Muscle of arm (tissue), 12 donors: ENCODE results near the gene C1QTNF1. TPM values are rescaled to one million over a fixed set of nuclear protein-coding genes. Genes with fewer than 3 reads are reported as not detected.

Experiments
- DNase-seq: peaks from one replicate; pipeline ENCODE4 v3.0.0-alpha.2; 2013
- polyA plus RNA-seq, 12 donors: library from polyadenylated mRNA; unstranded; fragments of 120-200 nt; gene quantifications; one replicate each; pipeline ENCODE4 v1.2.1, GENCODE V29; 2013; ENCODE audit not compliant: insufficient read length in 12 of 12

Gene C1QTNF1
- polyA plus RNA-seq, 12 donors = 2.9 to 16.4 (median 5.3) TPM; not detected in 2

DNA sequence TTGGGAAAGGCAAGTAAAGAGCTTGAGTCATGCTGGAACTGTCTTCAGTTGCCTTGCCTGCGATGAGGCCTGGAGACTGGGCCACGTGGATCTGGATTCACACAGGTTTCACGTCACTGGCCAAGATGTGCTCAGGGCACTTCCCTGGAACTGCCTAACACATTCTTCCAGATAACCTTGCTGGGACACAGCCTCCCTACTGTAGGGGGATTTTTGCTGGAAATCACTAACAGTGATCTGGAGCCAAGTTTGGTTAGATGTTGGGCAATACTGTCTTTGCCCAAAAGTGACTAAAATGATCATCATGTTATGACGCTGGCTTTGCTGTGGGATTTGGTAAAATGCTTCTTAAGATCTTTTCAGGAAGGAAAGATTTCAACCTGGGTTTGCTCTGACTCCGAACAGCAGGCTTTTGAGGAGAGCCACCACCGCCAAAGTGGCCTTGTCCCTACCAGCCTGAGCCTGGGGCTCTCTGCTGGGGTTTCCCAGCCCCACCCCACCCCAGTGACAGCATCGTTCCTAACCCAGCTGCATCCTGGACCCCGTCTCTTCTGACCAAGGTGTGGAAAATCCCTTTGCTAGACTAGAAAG, 14.7 kb downstream of the C1QTNF1 start:
- DNase-seq = no peak

DNA sequence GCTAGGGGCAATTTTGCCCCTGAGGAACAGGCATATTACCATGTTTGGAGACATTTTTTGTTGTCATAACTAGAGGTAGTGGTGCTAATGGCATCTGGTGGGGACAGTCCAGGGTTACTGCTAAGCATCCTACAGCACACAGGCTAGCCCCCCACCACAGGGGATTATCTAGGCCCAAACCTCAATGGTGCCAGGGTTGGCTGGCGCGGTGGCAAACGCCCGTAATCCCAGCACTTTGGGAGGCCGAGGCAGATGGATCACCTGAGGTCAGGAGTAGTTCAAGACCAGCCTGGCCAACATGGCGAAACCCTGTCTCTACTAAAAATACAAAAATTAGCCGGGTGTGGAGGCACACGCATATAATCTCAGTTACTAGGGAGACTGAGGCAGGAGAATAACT, 15.2 kb downstream of the C1QTNF1 start:
- no peak for DNase-seq

DNA sequence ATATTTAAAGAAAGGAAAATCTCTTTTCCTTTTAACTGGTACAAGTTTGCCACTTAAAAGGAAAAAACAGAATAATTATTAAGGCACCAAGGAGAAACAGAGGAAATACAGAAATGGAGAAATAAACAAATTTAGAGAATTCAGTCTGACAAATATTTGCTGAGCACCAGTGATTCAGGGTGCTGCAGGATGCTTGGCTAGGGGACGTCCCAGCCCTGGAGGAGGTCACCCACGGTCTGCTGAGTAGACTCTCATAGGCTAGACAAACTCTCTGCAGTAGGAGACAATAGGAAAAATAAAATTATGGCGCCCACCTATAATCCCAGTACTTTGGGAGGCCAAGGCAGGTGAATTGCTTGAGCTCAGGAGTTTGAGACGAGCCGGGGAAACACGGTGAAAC, 15.9 kb downstream of the C1QTNF1 start:
- no peak for DNase-seq

DNA sequence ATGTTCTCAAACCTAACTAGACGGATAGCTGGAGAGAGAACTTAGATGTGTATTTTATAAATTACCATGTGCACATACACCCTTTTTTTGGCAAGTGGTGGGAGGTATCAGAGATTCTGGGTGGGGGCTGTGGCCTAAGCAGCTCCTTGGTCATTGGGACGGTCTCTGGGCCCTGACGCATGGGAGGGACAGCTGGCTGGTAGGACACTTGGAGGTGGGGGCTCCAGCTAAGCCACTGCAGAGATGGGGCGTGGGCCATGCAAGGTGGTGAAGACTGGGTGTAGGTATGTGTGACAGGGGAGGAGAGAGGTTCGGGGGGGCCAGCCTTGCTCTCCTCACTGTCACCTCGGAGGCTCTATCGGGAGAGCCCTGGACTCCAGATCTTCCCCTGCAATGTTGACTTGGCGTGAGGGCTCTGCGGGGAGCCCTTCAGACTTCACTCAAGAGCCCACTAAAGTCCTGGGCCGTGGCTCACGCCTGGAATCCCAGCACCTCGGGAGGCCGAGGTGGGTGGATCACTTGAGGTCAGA, 17.1 kb downstream of the C1QTNF1 start:
- DNase-seq = no peak

DNA sequence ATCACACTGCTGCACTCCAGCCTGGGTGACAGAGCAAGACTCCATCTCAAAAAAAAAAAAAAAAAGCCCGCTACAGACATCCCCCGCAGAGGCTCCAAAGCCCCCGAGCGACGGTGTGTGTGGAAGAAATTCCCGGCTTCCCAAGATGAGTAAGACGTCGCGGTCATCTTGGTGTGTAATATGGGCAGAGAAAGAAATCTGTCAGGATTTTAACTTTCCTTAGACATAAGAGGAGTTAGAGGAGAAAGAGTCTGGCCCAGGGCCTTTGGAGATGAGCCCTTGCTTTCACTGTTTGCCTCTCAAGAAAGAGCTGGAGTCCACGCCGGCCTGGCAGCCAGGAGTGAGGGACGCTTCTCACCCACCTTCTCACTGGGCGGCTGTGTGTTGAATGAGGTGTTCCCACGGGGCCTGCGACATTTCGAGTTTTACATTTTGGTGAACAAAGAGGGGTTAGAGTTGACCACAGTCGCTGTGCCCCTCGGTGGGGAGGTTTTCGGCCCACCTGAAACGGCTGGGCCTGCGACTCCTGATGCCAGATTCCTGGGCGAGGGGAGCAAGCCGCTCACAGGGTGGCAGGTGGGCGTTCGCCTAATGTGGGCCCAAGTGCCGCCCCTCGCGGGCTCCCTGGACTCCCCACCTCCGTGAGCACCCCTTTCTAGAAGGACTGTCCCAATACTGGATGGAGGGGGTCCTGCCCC, 17.9 kb downstream of the C1QTNF1 start:
- DNase-seq = no peak

DNA sequence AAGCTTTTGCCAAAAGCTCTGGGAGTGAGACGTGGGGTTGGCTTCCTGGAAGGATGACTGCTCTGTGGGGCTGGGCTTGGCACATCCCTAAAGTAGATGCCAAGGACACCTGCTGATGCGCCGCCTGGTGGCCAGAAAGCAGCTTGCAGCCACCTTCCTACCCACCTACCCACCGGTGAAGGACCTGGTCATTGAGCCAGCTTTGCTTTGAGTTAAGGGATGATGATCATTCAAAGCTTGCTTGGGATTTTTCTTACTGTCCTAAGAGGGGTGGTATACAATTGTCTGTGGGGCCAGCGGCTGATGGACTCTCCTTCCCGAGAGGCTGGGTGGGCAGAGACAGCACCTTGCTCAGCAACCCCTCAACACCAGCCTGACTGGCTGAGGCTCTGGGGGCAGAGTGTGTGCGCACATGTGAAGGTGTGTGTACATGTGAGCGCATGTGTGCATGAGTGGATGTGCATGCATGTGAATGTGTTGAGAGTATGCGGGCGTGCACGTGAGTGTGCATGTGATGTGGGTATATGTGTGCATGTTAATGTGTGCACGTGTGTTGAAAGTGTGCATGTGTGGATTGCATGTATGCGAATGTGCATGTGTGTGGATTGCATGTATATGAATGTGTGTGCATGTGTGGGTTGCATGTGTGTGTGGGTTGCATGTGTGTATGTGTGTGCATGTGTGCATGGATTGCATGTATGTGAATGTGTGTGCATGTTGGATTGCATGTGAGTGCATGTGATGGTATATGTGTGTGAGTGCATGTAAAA, 18.6 kb downstream of the C1QTNF1 start:
- no peak for DNase-seq

DNA sequence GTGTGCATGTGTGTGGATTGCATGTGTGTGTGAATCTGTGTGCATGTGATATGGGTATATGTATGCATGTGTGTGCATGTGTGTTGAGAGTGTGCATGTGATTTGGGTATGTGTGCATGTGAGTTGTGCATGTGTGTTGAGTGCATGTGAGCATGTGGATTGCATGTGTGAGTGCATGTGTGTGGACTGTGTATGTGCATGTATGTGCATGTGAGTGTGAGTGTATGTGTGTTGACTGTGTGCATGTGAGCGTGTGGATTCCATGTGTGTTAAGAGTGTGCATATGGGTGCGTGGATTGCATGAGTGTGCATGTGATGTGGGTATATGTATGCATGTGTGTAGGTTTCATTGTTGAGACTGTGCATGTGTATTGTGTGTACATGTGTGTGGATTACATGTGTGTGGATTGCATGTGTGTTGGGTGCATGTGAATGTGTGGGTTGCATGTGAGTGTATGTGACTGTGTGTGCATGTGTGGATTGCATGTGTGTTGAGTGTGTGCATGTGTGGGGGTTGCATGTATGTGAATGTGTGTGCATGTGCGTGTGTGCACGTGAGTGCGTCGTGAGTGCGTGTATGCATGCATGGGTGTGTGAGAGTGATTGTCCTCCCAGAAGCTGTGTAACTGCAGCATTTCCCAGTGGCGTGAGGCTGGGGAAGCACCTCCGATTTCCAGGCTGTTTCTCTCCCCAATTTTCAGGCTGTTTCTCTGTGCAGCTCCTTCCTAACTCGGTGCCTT, 19.4 kb downstream of the C1QTNF1 start:
- no peak for DNase-seq

DNA sequence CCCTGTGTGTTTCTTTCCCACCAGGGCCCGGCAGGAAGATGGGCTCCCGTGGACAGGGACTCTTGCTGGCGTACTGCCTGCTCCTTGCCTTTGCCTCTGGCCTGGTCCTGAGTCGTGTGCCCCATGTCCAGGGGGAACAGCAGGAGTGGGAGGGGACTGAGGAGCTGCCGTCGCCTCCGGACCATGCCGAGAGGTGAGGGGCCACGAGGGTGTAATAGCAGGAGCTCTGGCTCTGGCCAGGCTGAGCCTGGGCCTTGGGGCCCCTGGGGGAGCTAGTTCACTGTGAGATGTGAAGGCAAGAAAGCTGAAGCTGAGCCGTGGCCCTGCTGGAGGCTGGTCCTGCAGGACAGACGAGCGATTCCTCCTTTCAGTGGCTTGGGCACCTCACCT, 20.0 kb downstream of the C1QTNF1 start:
- DNase-seq = no peak

DNA sequence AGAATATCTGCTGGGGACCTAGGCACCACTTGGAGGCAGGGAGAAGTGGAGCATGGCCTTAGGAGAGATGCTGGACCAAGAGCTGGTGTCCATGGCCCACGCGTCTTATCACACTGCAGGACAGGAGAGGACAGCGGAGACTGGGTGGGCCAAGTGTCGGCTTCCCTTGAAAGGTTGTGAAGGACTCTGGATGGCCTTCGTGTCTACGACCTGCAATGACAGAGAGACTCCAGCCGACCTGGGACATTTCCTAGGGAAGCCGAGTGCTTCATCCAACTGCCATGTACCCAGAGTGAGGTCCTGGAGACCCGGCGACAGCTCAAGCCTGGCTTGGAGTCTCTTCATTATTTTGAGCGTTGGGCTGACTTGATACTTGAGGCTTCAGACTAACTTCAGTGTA, 20.5 kb downstream of the C1QTNF1 start:
- DNase-seq = no peak

DNA sequence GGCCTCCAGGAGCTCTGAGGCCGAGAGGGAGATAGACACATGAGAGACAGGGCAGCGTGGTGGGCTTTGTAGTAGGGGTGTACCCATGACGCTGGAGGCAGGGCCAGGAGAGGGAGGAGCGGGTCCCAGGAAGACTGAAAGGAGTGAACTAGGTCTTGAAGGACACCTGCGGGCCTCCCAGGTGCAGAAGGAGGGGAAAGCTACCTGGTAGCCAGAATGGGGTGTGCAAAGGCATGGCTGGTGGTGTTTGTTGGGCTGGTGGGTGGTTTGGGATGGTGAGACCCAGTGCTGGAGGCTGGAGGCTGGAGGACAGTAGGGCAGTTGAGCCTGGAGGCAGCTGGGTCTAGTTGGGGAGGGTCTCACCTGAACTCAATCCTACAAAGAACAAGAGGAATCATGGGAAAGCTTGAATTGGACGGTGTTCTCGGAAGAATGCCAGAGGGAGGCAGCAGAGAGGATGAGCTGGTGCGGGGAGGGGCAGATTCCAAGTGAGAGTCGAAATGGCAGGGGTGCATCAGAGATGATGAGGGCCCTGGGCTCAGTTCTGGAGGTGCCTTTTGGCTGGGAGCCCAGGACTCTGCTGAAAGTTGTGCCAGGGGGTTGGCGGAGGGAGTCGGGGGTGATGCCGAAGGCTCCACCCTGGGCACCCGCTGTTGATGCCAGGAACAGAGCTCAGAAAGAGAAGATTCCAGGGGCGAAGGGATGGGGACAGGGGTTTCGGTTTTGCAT, 21.2 kb downstream of the C1QTNF1 start:
- no peak for DNase-seq

DNA sequence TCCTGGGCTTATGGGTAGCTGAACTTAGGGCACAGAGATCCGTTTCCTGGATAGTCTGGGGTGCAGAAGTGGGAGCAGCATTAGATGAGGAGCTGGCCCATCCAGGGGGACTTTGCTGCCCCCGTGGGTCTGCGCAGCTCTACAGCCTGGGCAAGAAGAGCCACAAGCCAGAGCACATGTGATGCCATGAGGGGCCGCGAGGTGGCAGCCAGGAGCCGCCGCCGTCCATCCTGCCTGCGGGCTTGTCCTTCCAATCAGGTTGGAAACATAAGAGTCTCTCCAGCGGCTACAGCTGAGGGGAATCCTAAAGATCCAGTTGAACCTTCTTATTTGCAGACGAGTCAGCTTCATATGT, 21.9 kb downstream of the C1QTNF1 start:
- DNase-seq = peak; percentile 83

DNA sequence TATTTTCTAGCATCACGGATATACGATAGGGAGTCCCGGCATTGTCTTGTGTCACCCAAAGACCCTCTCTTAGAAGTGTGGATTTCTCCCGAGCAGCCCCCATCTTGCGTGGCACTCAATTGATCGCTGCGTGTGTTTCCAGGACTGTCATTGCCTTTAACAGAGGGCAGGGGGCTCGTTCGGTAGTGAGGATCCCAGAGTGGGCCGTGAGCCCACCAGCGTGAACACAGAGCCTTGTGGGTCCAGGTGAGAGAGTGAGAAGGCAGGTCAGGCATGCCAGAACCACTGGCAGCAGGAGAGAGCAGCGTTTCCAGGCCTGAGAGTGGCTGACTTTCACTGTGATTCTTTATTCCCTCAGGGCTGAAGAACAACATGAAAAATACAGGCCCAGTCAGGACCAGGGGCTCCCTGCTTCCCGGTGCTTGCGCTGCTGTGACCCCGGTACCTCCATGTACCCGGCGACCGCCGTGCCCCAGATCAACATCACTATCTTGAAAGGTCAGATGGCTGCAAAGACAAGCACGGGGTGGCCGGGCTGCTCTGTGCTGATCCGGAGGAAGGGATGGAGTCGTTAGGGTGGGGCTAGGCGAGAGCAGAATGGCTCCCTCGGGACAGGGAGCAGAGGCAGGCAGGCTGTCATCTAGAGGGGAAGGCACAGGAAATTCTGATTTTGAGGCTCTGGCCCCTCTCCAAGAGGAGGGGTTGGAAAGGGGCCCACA, 22.4 kb downstream of the C1QTNF1 start:
- no peak for DNase-seq

DNA sequence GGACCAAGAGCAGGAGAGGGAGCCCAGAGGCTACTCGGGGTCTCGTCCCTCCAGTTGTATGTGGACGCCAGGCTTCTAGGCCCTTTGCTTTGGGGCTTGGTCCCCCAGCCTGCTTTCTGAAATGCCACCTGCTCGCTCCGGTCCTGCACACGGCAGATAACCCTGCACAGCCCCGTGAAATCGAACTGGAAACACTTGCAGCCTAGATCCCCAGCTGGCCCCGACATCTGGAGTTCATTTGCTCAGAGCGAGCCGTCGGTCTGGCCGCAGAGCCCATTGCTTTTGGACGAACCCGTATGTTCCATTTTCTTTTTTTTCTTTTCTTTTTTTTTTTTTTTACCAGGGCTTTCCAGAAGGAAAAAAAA, 22.9 kb downstream of the C1QTNF1 start:
- peak; percentile 88 for DNase-seq

DNA sequence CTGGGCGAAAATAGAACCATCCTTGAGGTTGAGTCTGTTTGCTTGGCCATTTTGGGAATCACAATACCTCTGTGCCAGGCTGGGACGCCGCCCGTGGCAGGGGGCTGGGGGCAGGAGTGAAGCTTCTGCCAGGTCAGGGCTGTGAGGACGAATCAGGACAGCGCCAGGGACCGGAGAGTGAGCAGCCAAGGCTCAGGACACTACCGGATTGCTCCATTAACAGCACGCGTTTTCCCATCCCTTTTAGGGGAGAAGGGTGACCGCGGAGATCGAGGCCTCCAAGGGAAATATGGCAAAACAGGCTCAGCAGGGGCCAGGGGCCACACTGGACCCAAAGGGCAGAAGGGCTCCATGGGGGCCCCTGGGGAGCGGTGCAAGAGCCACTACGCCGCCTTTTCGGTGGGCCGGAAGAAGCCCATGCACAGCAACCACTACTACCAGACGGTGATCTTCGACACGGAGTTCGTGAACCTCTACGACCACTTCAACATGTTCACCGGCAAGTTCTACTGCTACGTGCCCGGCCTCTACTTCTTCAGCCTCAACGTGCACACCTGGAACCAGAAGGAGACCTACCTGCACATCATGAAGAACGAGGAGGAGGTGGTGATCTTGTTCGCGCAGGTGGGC, 23.4 kb downstream of the C1QTNF1 start:
- DNase-seq = no peak

DNA sequence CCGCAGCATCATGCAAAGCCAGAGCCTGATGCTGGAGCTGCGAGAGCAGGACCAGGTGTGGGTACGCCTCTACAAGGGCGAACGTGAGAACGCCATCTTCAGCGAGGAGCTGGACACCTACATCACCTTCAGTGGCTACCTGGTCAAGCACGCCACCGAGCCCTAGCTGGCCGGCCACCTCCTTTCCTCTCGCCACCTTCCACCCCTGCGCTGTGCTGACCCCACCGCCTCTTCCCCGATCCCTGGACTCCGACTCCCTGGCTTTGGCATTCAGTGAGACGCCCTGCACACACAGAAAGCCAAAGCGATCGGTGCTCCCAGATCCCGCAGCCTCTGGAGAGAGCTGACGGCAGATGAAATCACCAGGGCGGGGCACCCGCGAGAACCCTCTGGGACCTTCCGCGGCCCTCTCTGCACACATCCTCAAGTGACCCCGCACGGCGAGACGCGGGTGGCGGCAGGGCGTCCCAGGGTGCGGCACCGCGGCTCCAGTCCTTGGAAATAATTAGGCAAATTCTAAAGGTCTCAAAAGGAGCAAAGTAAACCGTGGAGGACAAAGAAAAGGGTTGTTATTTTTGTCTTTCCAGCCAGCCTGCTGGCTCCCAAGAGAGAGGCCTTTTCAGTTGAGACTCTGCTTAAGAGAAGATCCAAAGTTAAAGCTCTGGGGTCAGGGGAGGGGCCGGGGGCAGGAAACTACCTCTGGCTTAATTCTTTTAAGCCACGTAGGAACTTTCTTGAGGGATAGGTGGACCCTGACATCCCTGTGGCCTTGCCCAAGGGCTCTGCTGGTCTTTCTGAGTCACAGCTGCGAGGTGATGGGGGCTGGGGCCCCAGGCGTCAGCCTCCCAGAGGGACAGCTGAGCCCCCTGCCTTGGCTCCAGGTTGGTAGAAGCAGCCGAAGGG, 24.2 kb downstream of the C1QTNF1 start:
- DNase-seq = no peak

DNA sequence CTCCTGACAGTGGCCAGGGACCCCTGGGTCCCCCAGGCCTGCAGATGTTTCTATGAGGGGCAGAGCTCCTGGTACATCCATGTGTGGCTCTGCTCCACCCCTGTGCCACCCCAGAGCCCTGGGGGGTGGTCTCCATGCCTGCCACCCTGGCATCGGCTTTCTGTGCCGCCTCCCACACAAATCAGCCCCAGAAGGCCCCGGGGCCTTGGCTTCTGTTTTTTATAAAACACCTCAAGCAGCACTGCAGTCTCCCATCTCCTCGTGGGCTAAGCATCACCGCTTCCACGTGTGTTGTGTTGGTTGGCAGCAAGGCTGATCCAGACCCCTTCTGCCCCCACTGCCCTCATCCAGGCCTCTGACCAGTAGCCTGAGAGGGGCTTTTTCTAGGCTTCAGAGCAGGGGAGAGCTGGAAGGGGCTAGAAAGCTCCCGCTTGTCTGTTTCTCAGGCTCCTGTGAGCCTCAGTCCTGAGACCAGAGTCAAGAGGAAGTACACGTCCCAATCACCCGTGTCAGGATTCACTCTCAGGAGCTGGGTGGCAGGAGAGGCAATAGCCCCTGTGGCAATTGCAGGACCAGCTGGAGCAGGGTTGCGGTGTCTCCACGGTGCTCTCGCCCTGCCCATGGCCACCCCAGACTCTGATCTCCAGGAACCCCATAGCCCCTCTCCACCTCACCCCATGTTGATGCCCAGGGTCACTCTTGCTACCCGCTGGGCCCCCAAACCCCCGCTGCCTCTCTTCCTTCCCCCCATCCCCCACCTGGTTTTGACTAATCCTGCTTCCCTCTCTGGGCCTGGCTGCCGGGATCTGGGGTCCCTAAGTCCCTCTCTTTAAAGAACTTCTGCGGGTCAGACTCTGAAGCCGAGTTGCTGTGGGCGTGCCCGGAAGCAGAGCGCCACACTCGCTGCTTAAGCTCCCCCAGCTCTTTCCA, 25.1 kb downstream of the C1QTNF1 start:
- no peak for DNase-seq

DNA sequence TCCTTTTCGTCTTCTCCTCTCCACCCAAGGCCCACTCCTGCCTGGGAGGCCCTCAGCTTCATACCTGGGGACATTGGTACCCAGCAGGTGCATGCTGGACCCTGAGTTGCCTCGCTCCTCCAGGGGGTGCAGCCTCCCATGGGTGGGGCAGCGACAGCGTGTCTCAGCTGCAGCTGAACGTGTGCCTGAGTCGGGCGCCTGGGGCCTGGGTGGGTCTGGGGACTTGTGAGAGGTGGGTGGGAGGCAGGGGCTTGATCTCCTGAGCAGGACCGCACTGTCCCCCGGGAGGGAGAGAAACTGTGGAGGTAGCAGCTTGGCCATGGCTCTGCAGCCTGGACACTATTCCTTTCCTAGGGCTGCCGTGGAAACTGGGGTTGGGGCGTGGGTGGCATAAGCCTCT, 25.9 kb downstream of the C1QTNF1 start:
- DNase-seq = no peak

DNA sequence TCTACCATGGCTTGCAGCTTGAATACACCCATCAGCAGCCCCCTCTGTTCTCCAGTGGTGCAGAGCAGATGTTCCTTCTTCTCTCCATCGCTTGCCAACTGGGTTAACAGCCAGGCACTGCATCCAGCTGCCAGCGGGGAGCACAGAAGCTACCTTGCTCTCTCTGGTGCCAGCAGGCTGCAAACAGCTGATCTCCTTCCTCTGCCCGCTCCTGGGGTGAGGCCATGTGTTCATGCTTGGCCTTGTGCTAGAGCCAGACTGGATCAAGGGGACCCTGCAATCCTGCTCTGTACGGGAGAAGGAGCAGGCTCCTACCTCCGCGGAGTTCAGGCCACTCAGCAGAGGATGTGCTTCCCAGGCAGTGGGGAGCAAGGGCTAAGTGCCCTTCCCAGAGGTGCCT, 26.6 kb downstream of the C1QTNF1 start:
- DNase-seq = no peak
